NCI-H1105 (cell line): ENCODE data around the gene MAPKAP1.

ENCODE experiments used
- DNase-seq: peaks from one replicate; lab custom pipeline; 2025; lab: John Stamatoyannopoulos, UW

MAPKAP1 gene

GRCh38 chr9:125534971-125535701 is 171.9 kb downstream of the MAPKAP1 start:
- DNase-seq, result no peak

GRCh38 chr9:125532812-125533594 is 174.0 kb downstream of the MAPKAP1 start:
- no peak for DNase-seq

- DNase-seq, result no peak
These were observed 174.6 kb downstream of the MAPKAP1 start for GRCh38 chr9:125532412-125532811.

GRCh38 chr9:125529589-125530515 is 177.2 kb downstream of the MAPKAP1 start:
- no peak for DNase-seq

GRCh38 chr9:125529107-125529506 is 177.9 kb downstream of the MAPKAP1 start:
- no peak for DNase-seq

- DNase-seq, result no peak
These were observed 179.5 kb downstream of the MAPKAP1 start for GRCh38 chr9:125527471-125528002.

- DNase-seq, result no peak
These were observed 180.9 kb downstream of the MAPKAP1 start for GRCh38 chr9:125525921-125526631.

- no peak for DNase-seq
These were observed 182.2 kb downstream of the MAPKAP1 start for GRCh38 chr9:125524583-125525355.

GRCh38 chr9:125523681-125524080 is 183.3 kb downstream of the MAPKAP1 start:
- no peak for DNase-seq

- no peak for DNase-seq
These were observed 184.7 kb downstream of the MAPKAP1 start for GRCh38 chr9:125522328-125522725.

GRCh38 chr9:125521462-125522327 is 185.3 kb downstream of the MAPKAP1 start:
- no peak for DNase-seq

GRCh38 chr9:125519734-125520133 is 187.3 kb downstream of the MAPKAP1 start:
- no peak for DNase-seq

GRCh38 chr9:125517577-125517976 is 189.4 kb downstream of the MAPKAP1 start:
- DNase-seq, result no peak

- DNase-seq, result no peak
These were observed 190.7 kb downstream of the MAPKAP1 start for GRCh38 chr9:125515983-125516940.

- DNase-seq, result no peak
These were observed 191.7 kb downstream of the MAPKAP1 start for GRCh38 chr9:125515281-125515680.

- no peak for DNase-seq
These were observed 192.5 kb downstream of the MAPKAP1 start for GRCh38 chr9:125514468-125514867.

GRCh38 chr9:125513668-125514413 is 193.2 kb downstream of the MAPKAP1 start:
- no peak for DNase-seq

- no peak for DNase-seq
These were observed 193.7 kb downstream of the MAPKAP1 start for GRCh38 chr9:125513303-125513667.
